ENCODE data around the gene ANO1.

DNA sequence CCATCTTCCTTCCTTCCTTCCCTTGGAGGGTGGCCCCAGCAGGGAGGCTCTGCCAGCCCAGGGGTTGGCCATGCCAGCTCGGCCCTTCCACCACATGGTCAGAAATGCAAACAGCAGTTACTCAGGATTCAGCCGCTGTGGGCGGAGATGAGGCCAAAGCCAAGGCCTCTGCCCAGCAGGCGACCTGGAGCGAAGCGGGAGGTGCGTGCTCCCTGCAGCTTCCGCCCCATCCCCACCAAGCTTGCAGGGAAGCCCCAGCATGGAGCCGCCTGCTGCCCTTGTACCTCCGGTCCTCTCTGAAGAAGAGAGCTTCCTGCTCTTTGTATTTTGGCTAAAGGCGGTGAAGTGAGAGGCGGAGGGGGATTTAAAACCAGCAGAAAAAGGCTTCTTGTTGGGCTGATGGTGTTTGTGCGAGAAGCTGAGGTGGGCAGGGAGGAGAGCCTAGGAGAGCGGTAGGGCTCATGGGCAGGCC is 50.4 kb downstream of the ANO1 start:
- TF ChIP-seq, protein P1, sequence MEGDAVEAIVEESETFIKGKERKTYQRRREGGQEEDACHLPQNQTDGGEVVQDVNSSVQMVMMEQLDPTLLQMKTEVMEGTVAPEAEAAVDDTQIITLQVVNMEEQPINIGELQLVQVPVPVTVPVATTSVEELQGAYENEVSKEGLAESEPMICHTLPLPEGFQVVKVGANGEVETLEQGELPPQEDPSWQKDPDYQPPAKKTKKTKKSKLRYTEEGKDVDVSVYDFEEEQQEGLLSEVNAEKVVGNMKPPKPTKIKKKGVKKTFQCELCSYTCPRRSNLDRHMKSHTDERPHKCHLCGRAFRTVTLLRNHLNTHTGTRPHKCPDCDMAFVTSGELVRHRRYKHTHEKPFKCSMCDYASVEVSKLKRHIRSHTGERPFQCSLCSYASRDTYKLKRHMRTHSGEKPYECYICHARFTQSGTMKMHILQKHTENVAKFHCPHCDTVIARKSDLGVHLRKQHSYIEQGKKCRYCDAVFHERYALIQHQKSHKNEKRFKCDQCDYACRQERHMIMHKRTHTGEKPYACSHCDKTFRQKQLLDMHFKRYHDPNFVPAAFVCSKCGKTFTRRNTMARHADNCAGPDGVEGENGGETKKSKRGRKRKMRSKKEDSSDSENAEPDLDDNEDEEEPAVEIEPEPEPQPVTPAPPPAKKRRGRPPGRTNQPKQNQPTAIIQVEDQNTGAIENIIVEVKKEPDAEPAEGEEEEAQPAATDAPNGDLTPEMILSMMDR (IDR thresholded peaks at IDR 0.05) = no peak
- no peak for TF ChIP-seq POLR2A (IDR thresholded peaks at IDR 0.05)
